MM.1S (cell line): ENCODE measurements around the gene LRRC19.

Source experiments
- CTCF ChIP-seq: fragments of 300-600 bp; sonication (generic); IDR thresholded peaks from 2 replicates; pipeline ENCODE4 v1.5.1; 2016; ENCODE audit warnings: antibody characterized with exemption, low read length, mixed read lengths
- EZH2phosphoT487 ChIP-seq: fragments of 300-600 bp; sonication (generic); IDR thresholded peaks from 2 replicates; pipeline ENCODE4 v1.6.1; 2018; ENCODE audit warnings: antibody characterized with exemption, low read length

- TF ChIP-seq CTCF = no peak
- no peak for TF ChIP-seq EZH2phosphoT487
Measured at GRCh38 chr9:26971721-26972120, 33.8 kb downstream of the LRRC19 start.
